BJ (cell line): ENCODE measurements around the gene ZNF32. TPM values are rescaled to one million over a fixed set of nuclear protein-coding genes. Genes with fewer than 3 reads are reported as not detected.

Experiments
- CTCF ChIA-PET: fragments of 350-600 bp; formaldehyde crosslinking; extraction: SDS; loops from one replicate; lab custom pipeline; 2021; ENCODE audit warnings: antibody characterized with exemption, inconsistent platforms; lab: Yijun Ruan, JAX
- POLR2A ChIA-PET: fragments of 300-600 bp; sonication (Branson Sonifier 250); formaldehyde crosslinking; extraction: SDS; loops from one replicate; lab custom pipeline; 2021; ENCODE audit warnings: antibody characterized with exemption; lab: Charles Lee
- DNase-seq: peaks from one replicate; pipeline ENCODE4 v3.0.0-alpha.2; 2011; ENCODE audit warnings: low read depth
- H3K27me3 ChIP-seq: 2 replicates; pipeline ENCODE4 v1.6.0; 2011; ENCODE audit warnings: low read length; ENCODE audit not compliant: control insufficient read depth, insufficient read depth
- H3K36me3 ChIP-seq: 2 replicates; pipeline ENCODE4 v1.5.1; 2011; ENCODE audit warnings: low read length; ENCODE audit not compliant: control insufficient read depth, insufficient read depth
- H3K4me3 ChIP-seq: 2 replicates; pipeline ENCODE4 v1.5.1; 2011; ENCODE audit warnings: low read depth, mild to moderate bottlenecking, control low read depth, low read length
- CTCF ChIP-seq: IDR thresholded peaks from 2 replicates; pipeline ENCODE4 v1.5.1; 2011; ENCODE audit warnings: low read depth, mild to moderate bottlenecking, control low read depth, inconsistent platforms, low read length, moderate library complexity; ENCODE audit not compliant: insufficient read depth
- polyA plus RNA-seq: library from polyadenylated mRNA; depleted of rRNA; stranded (reverse); fragments of >200 nt; gene quantifications from 2 replicates; pipeline ENCODE4 v1.2.3, GENCODE V29; 2011

Gene ZNF32
- polyA plus RNA-seq, 1 experiment = 38.6 TPM

DNA sequence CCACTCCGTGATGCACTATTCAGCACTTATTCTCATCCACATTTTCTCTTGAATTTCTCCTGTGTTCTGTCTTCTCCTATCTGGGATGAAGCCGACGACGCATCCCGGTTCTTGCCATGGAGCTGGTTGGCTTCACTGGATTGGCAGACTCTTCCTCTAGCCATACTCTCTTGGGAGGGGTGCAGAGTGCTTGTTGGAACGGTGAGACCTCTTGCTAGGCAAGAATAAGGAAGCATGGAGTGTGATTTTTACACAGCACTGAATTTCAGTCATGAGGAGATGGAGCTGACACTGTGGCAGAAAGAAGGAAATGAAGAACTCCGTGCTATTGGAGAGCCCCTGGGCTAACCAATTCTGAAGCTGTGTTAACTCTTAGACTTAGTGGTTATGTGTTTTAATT lies 28.2 kb upstream of the ZNF32 start:
- H3K27me3 ChIP-seq = no peaks in the 10 kb centered on the region
- H3K4me3 ChIP-seq = no peak overlapping the region
- no peaks in the 10 kb centered on the region for H3K36me3 ChIP-seq
- ChIA-PET CTCF (interaction anchor here (0.6 to 1.4 kb wide), 2 partner anchors 14 to 929 kb away, joined by 3 to 9 read pairs; no protein-coding TSS in a partner anchor), POLR2A (no interaction called here)
- DNase-seq = no peak
- TF ChIP-seq CTCF = no peak

- CTCF ChIA-PET = interaction anchor here (0.6 to 1.4 kb wide), 3 partner anchors 14 to 930 kb away, joined by 3 to 9 read pairs (median 3); no protein-coding TSS in a partner anchor
- Histone ChIP-seq H3K36me3 (no peaks in the 10 kb centered on the region), H3K27me3 (no peaks in the 10 kb centered on the region), H3K4me3 (no peak overlapping the region)
- POLR2A ChIA-PET = no interaction called here
- no peak for DNase-seq
- TF ChIP-seq CTCF = no peak
Measured at GRCh38 chr10:43676331-43676730, 27.6 kb upstream of the ZNF32 start.

DNA sequence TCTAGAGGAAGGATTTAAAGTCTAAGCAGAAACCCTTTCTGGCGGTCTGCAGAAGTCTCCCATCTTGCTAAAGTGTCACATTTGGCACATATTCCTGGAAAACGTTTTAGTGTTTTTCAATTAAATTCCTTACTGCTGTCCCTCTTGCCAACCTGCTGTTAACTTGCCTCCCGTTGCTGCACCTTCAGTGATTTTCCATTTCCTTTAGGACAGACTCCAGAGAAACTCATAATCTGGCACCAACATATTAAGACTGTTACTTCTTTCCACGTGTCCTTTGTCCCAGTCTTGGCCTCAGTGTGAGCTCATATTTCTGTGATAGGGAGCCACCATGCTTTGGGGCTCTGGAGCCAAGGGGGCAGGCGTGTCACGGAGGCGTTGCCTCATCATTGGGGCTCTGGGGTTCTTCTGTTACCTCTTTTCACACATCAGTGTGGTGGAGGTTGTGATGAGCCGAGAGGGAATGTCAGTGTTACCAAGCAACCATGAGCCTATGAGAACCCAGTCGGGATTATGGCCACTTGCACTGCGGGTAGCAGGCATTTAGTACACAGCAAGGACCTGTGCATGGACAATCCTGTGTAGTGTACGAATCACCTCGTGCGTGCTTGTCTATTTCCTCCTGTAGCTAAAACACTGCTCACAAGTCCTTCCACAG lies 26.0 kb upstream of the ZNF32 start:
- CTCF ChIA-PET = interaction anchor here (1.1 to 3.0 kb wide), 5 partner anchors 8 to 712 kb away, joined by 3 to 22 read pairs (median 9); no protein-coding TSS in a partner anchor
- POLR2A ChIA-PET = interaction anchor here (0.6 kb wide), 1 partner anchor 14 kb away, joined by 3 read pairs; no protein-coding TSS in a partner anchor

GRCh38 chr10:43673471-43673870 lies 24.8 kb upstream of the ZNF32 start:
- no peak overlapping the region for H3K4me3 ChIP-seq
- ChIA-PET CTCF (interaction anchor here (0.9 to 4.3 kb wide), 13 partner anchors 9 to 1192 kb away, joined by 3 to 22 read pairs (median 5); no protein-coding TSS in a partner anchor), POLR2A (no interaction called here)
- no peak for DNase-seq
- H3K36me3 ChIP-seq = no peaks in the 10 kb centered on the region
- no peaks in the 10 kb centered on the region for H3K27me3 ChIP-seq
- no peak for TF ChIP-seq CTCF

More for the DNA sequence above, 26.0 kb upstream of the ZNF32 start:
- no peak overlapping the region for H3K4me3 ChIP-seq
- DNase-seq = no peak
- TF ChIP-seq CTCF = no peak
- no peaks in the 10 kb centered on the region for H3K27me3 ChIP-seq
- no peaks in the 10 kb centered on the region for H3K36me3 ChIP-seq

DNA sequence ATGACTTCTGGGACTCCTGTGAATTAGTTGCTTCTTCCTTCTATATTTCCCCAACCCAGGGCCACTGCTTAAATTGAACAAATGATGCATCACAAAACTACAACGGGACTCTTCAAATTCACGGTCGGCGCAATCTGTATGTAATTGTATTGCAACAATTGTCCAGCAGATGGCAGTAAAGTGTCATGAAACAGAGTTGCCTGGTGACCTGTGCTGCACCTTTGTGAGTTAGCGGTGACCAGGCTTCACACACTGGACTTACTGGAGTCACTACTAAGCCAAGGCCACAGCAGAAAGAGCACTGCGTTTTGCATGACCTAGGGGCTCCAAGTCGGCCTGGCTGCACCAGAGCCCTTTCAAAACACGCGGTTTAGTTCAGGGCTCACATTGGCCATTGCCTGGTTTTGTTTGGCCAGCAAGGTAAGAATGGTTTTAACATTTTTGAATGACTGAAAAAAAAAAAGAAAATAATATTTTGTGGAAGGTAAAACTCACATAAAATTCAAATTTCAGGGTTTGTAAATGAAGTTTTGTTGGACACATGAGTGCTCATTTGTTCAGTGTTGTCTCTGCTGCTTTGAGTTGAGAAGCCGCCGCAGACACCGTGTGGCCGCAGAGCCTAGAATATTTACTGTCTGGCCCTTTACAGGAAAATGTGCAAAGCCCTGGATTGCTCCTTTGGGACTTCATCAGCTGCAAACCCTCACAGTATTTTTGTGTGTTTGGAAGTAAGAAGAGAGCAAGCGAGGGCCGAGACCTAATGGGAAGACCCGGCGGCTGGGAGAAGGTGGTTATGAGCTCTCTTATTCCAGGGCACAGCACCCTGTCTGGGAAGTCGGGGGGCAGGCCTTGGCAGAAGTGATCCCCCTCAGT lies 23.2 kb upstream of the ZNF32 start:
- H3K36me3 ChIP-seq = no peaks in the 10 kb centered on the region
- POLR2A ChIA-PET = no interaction called here
- H3K27me3 ChIP-seq = no peaks in the 10 kb centered on the region
- DNase-seq = no peak
- no peak overlapping the region for H3K4me3 ChIP-seq
- TF ChIP-seq CTCF = peak; percentile 68
- CTCF ChIA-PET = interaction anchor here (0.9 to 4.3 kb wide), 13 partner anchors 8 to 1194 kb away, joined by 3 to 22 read pairs (median 5); partner anchors contain the start of genes CXCL12 and ZNF32
